ENCODE data around the gene COPS7B. TPM values are rescaled to one million over a fixed set of nuclear protein-coding genes. Genes with fewer than 3 reads are reported as not detected.

COPS7B gene
- total and polyA plus RNA-seq, 10 of the 15 experiments (the other 5 are each of a cell fraction or from before 2014, with no cell fraction given), result 6.3 to 58.8 (median 40.4) TPM

DNA sequence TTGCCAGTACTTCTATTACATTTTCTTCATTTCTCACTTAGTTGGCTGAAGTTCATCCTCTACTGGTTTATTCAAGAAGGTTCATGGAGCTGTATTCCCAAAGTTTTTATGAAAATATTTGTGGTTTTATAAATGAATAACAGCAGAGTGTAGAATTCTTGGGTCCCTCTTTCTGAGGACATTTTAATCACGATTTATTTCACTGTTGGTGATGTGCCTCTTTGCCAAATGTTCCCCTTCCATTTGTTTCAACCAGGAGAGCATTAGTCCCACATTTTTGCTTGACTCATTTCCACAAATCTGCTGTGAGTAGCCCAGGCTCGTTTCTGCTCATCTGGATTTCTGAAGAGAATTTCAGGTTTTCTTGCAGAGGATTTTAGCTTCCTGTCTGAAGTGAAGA lies 20.8 kb downstream of the COPS7B start (continued):
- TF ChIP-seq, protein P1, sequence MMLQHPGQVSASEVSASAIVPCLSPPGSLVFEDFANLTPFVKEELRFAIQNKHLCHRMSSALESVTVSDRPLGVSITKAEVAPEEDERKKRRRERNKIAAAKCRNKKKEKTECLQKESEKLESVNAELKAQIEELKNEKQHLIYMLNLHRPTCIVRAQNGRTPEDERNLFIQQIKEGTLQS (IDR thresholded peaks at IDR 0.05; ENCODE audit: borderline replicate concordance, extremely low read depth, low read depth, low read length), result no peak
- TF ChIP-seq YY1 (IDR thresholded peaks at IDR 0.05; ENCODE audit: low read depth, low read length) (no peak), POLR2A (IDR thresholded peaks at IDR 0.05; ENCODE audit: low read depth, low read length) (no peak)

DNA sequence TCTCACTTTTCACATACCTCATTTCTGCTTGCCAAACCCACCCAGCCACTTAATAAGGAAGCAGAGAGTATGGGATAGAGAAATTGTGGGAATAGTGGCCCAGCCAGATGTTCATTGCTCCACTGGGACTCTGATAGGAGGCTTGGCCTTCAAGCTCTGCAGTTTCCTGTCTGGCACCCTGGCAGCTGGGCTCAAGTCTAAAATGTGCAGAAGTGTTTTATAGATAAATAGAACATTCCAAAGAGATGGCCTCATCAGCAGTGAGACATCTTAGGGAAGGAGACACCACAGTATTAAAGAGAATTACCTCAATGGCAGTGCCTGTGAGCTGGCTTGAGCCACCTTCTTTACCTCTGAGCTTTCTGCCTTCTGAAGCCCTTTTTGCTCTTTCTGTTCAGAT lies 24.7 kb downstream of the COPS7B start:
- no peak for DNase-seq (ENCODE audit: low read depth, low spot score)
- Histone ChIP-seq H3K4me2 (ENCODE audit: control insufficient read depth, insufficient read depth) (no peak overlapping the region), H3K79me2 (ENCODE audit: control insufficient read depth, insufficient read depth, low read length) (no peaks in the 10 kb centered on the region), H3K36me3 (ENCODE audit: control insufficient read depth in 2 of 2, insufficient read depth in 2 of 2, low read length in 1 of 2) (peaks cover 10 to 11% of the 10 kb centered on the region in 2 experiments; a peak in 3 of 4 replicates), H3K4me3 (no peak overlapping the region), H3K27me3 (replicated peaks in 1 of 2; ENCODE audit: control insufficient read depth in 2 of 2, insufficient read depth in 2 of 2, low read length in 1 of 2) (no peaks in the 10 kb centered on the region), H3K9me3 (replicated peaks; ENCODE audit: control insufficient read depth, insufficient read depth, low read length) (no peaks in the 10 kb centered on the region), H3K27ac (ENCODE audit: control insufficient read depth, insufficient read depth) (no peak overlapping the region), H3K4me1 (ENCODE audit: control insufficient read depth, insufficient read depth, low read length) (no peaks in the 10 kb centered on the region), H3K9ac (ENCODE audit: control insufficient read depth, insufficient read depth, low read length) (no peak overlapping the region), H2AFZ (ENCODE audit: control insufficient read depth, low read depth, low read length) (no peak overlapping the region), H4K20me1 (ENCODE audit: control insufficient read depth, insufficient read depth) (no peaks in the 10 kb centered on the region)
- intact Hi-C loops (cut with micrococcal nuclease; ENCODE audit: unreplicated experiment), result no loop called here
- ChIA-PET RAD21 (ENCODE audit: unreplicated experiment) (no interaction called here), CTCF (interaction anchor here (1.4 kb wide), 1 partner anchor 10 kb away, joined by 6 read pairs; no protein-coding TSS in a partner anchor), SMC1A (ENCODE audit: uncharacterized antibody, unreplicated experiment) (no interaction called here), POLR2A (no interaction called here)
- no TSS peak for BruUV-seq (replicated peaks)
- in situ Hi-C loops (cut with MboI), result no loop called here
- no peak for ATAC-seq
- no peak for FAIRE-seq
- TF ChIP-seq EGR1 (IDR thresholded peaks at IDR 0.05; ENCODE audit: borderline replicate concordance in 1 of 2, low read depth in 2 of 2, low read length in 2 of 2) (no peak), FOXK2 (IDR thresholded peaks at IDR 0.05) (no peak), SMAD5 (IDR thresholded peaks at IDR 0.05; ENCODE audit: low read depth) (no peak), MEF2A (IDR thresholded peaks at IDR 0.05; ENCODE audit: insufficient read depth, low read depth, low read length) (no peak), GATAD2B (conservative IDR thresholded peaks at IDR 0.05; ENCODE audit: low read depth) (no peak), RAD21 (IDR thresholded peaks at IDR 0.05; ENCODE audit: insufficient read depth, low read depth, low read length) (no peak), MTA2 (IDR thresholded peaks at IDR 0.05; ENCODE audit: low read depth) (no peak), BRCA1 (IDR thresholded peaks at IDR 0.05; ENCODE audit: low read depth, low read length) (no peak)
- TF ChIP-seq, protein P2, sequence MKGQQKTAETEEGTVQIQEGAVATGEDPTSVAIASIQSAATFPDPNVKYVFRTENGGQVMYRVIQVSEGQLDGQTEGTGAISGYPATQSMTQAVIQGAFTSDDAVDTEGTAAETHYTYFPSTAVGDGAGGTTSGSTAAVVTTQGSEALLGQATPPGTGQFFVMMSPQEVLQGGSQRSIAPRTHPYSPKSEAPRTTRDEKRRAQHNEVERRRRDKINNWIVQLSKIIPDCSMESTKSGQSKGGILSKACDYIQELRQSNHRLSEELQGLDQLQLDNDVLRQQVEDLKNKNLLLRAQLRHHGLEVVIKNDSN (IDR thresholded peaks at IDR 0.05; ENCODE audit: borderline replicate concordance, extremely low read length, insufficient read depth, low read depth, low read length), result no peak
- TF ChIP-seq, protein P3, sequence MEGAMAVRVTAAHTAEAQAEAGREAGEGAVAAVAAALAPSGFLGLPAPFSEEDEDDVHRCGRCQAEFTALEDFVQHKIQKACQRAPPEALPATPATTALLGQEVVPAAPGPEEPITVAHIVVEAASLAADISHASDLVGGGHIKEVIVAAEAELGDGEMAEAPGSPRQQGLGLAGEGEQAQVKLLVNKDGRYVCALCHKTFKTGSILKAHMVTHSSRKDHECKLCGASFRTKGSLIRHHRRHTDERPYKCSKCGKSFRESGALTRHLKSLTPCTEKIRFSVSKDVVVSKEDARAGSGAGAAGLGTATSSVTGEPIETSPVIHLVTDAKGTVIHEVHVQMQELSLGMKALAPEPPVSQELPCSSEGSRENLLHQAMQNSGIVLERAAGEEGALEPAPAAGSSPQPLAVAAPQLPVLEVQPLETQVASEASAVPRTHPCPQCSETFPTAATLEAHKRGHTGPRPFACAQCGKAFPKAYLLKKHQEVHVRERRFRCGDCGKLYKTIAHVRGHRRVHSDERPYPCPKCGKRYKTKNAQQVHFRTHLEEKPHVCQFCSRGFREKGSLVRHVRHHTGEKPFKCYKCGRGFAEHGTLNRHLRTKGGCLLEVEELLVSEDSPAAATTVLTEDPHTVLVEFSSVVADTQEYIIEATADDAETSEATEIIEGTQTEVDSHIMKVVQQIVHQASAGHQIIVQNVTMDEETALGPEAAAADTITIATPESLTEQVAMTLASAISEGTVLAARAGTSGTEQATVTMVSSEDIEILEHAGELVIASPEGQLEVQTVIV (IDR thresholded peaks at IDR 0.05; ENCODE audit: borderline replicate concordance, partially characterized antibody), result no peak
- TF ChIP-seq, protein P4, sequence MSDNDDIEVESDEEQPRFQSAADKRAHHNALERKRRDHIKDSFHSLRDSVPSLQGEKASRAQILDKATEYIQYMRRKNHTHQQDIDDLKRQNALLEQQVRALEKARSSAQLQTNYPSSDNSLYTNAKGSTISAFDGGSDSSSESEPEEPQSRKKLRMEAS (IDR thresholded peaks at IDR 0.05; ENCODE audit: low read depth, low read length), result no peak

Measured in GM12878 (cell line).